ENCODE measurements around the gene POU4F1.

POU4F1 gene

GRCh38 chr13:78606471-78607408 lies 3.4 kb upstream of the POU4F1 start:
- DNase-seq = no peak

- no peak for DNase-seq
Measured at GRCh38 chr13:78604782-78605611, 1.6 kb upstream of the POU4F1 start.

GRCh38 chr13:78602561-78603239 lies 652 bp downstream of the POU4F1 start:
- DNase-seq = no peak

GRCh38 chr13:78601874-78602560 lies 1.3 kb downstream of the POU4F1 start:
- no peak for DNase-seq

- no peak for DNase-seq
Measured at GRCh38 chr13:78601124-78601873, 2.1 kb downstream of the POU4F1 start.

GRCh38 chr13:78600280-78600883 lies 3.0 kb downstream of the POU4F1 start:
- DNase-seq = no peak

GRCh38 chr13:78599645-78600279 lies 3.6 kb downstream of the POU4F1 start:
- no peak for DNase-seq

- no peak for DNase-seq
Measured at GRCh38 chr13:78598966-78599644, 4.2 kb downstream of the POU4F1 start.

GRCh38 chr13:78598116-78598781 lies 5.1 kb downstream of the POU4F1 start:
- DNase-seq = no peak

GRCh38 chr13:78597602-78597932 lies 5.8 kb downstream of the POU4F1 start:
- no peak for DNase-seq

- no peak for DNase-seq
Measured at GRCh38 chr13:78596736-78597601, 6.4 kb downstream of the POU4F1 start.

- no peak for DNase-seq
Measured at GRCh38 chr13:78596399-78596735, 7.0 kb downstream of the POU4F1 start.

GRCh38 chr13:78595495-78596398 lies 7.6 kb downstream of the POU4F1 start:
- no peak for DNase-seq

GRCh38 chr13:78594456-78594975 lies 8.8 kb downstream of the POU4F1 start:
- DNase-seq = no peak

- DNase-seq = no peak
Measured at GRCh38 chr13:78593652-78594455, 9.5 kb downstream of the POU4F1 start.

GRCh38 chr13:78593129-78593528 lies 10.2 kb downstream of the POU4F1 start:
- DNase-seq = no peak

GRCh38 chr13:78592584-78592983 lies 10.8 kb downstream of the POU4F1 start:
- peak; percentile 72 for DNase-seq
